ENCODE data around the gene SIK3. TPM values are rescaled to one million over a fixed set of nuclear protein-coding genes. Genes with fewer than 3 reads are reported as not detected.
A peak's percentile ranks its signal among the peaks of the same experiment; 100 is the strongest.

The SIK3 gene
- total and polyA plus RNA-seq, 12 donors = 11.7 to 176 (median 25.2) TPM

GRCh38 chr11:117083011-117083935 lies 15.0 kb downstream of the SIK3 start:
- Histone ChIP-seq H3K4me3 (no peak overlapping the region), H3K27me3 (no peaks in the 10 kb centered on the region), H3K9me3 (replicated peaks in 1 of 3) (no peaks in the 10 kb centered on the region), H3K27ac (peak overlapping the region in 1 of 5 donors; percentile 26), H3K4me1 (replicated peaks in 1 of 2) (peaks cover 0 to 35% of the 10 kb centered on the region in 2 donors), H3K36me3 (replicated peaks in 1 of 2) (no peaks in the 10 kb centered on the region)
- 77 to 84% (median 80%) methylated on average over 5 of the region's 5 CpGs for WGBS, 4 donors
- DNase-seq = no peak
- intact Hi-C loops (cut with DNase I) = no loop called here
- no peak for TF ChIP-seq POLR2A (IDR thresholded peaks at IDR 0.05)
- no peak for TF ChIP-seq CTCF (IDR thresholded peaks at IDR 0.05)

- WGBS, 4 donors = 94 to 98% (median 97%) methylated on average over 1 of the region's 1 CpG
- Histone ChIP-seq H3K9me3 (replicated peaks in 1 of 3) (no peaks in the 10 kb centered on the region), H3K36me3 (replicated peaks in 1 of 2) (no peaks in the 10 kb centered on the region), H3K4me1 (replicated peaks in 1 of 2) (peaks cover 6 to 49% of the 10 kb centered on the region in 2 donors), H3K27me3 (no peaks in the 10 kb centered on the region), H3K27ac (no peak overlapping the region), H3K4me3 (no peak overlapping the region)
- no peak for DNase-seq
- intact Hi-C loops (cut with DNase I) = no loop called here
- TF ChIP-seq POLR2A (IDR thresholded peaks at IDR 0.05) (no peak), CTCF (IDR thresholded peaks at IDR 0.05) (no peak)
Measured at GRCh38 chr11:117081908-117082307, 16.3 kb downstream of the SIK3 start.

GRCh38 chr11:117080370-117080769 lies 17.9 kb downstream of the SIK3 start:
- no peaks in the 10 kb centered on the region for H3K27me3 ChIP-seq
- H3K4me3 ChIP-seq = no peak overlapping the region
- H3K9me3 ChIP-seq (replicated peaks in 1 of 3) = no peaks in the 10 kb centered on the region
- H3K36me3 ChIP-seq (replicated peaks in 1 of 2) = no peaks in the 10 kb centered on the region
- intact Hi-C loops (cut with DNase I) = no loop called here
- no peak overlapping the region for H3K27ac ChIP-seq
- no peak for DNase-seq
- TF ChIP-seq CTCF (IDR thresholded peaks at IDR 0.05) (no peak), POLR2A (IDR thresholded peaks at IDR 0.05) (no peak)
- H3K4me1 ChIP-seq (replicated peaks in 1 of 2) = peaks cover 7 to 53% of the 10 kb centered on the region in 2 donors
- 92 to 98% (median 94%) methylated on average over 5 of the region's 5 CpGs for WGBS, 4 donors

- H3K27me3 ChIP-seq = no peaks in the 10 kb centered on the region
- H3K36me3 ChIP-seq (replicated peaks in 1 of 2) = no peaks in the 10 kb centered on the region
- peak in 1 of 7 donors; percentile 30 for DNase-seq
- whole genome bisulfite sequencing, 4 donors = 55 to 75% (median 63%) methylated on average over 3 of the region's 3 CpGs
- H3K4me3 ChIP-seq = no peak overlapping the region
- intact Hi-C loops (cut with DNase I) = no loop called here
- peaks cover 16 to 57% of the 10 kb centered on the region in 2 donors for H3K4me1 ChIP-seq (replicated peaks in 1 of 2)
- TF ChIP-seq POLR2A (IDR thresholded peaks at IDR 0.05) (no peak), CTCF (IDR thresholded peaks at IDR 0.05) (no peak)
- peak overlapping the region in 1 of 5 donors; percentile 3 for H3K27ac ChIP-seq
- H3K9me3 ChIP-seq (replicated peaks in 1 of 3) = no peaks in the 10 kb centered on the region
Measured at GRCh38 chr11:117076941-117077691, 21.1 kb downstream of the SIK3 start.

Measured in adrenal gland (tissue), 12 donors.